K562 (cell line): ENCODE results near the gene PRCC. TPM values are rescaled to one million over a fixed set of nuclear protein-coding genes. Genes with fewer than 3 reads are reported as not detected.
A peak's percentile ranks its signal among the peaks of the same experiment; 100 is the strongest.

Source experiments
- CBFB ChIP-seq: sonication (generic); formaldehyde crosslinking; IDR thresholded peaks from 2 replicates; pipeline ENCODE4 v1.4.0; 2020; ENCODE audit warnings: mild to moderate bottlenecking, missing genetic modification reagents
- HIVEP1 ChIP-seq: fragments of 250-450 bp; sonication (Bioruptor Pico); IDR thresholded peaks from 2 replicates; pipeline ENCODE4 v1.4.0; 2020; ENCODE audit warnings: mild to moderate bottlenecking
- SMC3 ChIP-seq: conservative IDR thresholded peaks from 2 replicates; pipeline ENCODE4 v1.6.1; 2011; ENCODE audit warnings: low read depth, low read length, improper control_type of control experiment; ENCODE audit not compliant: insufficient read depth
- ZBTB40 ChIP-seq, 2 experiments: fragments of 450-650 bp in 1 of 2; sonication (generic) in 1 of 2; formaldehyde crosslinking in 1 of 2; IDR thresholded peaks; 2 replicates each; pipeline versions ENCODE4 v1.7.1 to v1.9.0; 2016 to 2022; ENCODE audit warnings: inconsistent platforms in 1 of 2, mild to moderate bottlenecking in 1 of 2, missing genetic modification reagents in 1 of 2
- ZNF592 ChIP-seq: fragments of 450-650 bp; IDR thresholded peaks from 2 replicates; pipeline ENCODE4 v1.6.1; 2017; ENCODE audit warnings: antibody characterized with exemption, mild to moderate bottlenecking
- polyA plus RNA-seq, 8 experiments: library from polyadenylated mRNA; depleted of rRNA in 4 of 8; stranded (reverse) in 5 of 8; unstranded in 3 of 8; fragments of >200 nt; fragmentation: Nextera tagmentation in 2 of 8; fragmentation: Illumina TruSeq in 1 of 8; extraction: Ambion mirVana in 2 of 8; extraction: Trizol in 1 of 8; gene quantifications; 2 replicates each; pipeline versions ENCODE4 v1.2.1 to v1.2.3, GENCODE V29; 2011 to 2014; ENCODE audit warnings: inconsistent platforms in 1 of 8, missing spikeins in 1 of 8
- total RNA-seq, 7 experiments: library from RNA; depleted of rRNA in 6 of 7; stranded (reverse); fragments of >200 nt in 6 of 7; fragmentation: Illumina TruSeq in 2 of 7; extraction: Trizol in 2 of 7; gene quantifications; 2 replicates each; pipeline versions ENCODE4 v1.2.1 to v1.2.3, GENCODE V29; 2011 to 2021; ENCODE audit warnings: low replicate concordance in 1 of 7

PRCC gene
- total and polyA plus RNA-seq, 9 of the 15 experiments (the other 6 are each of a cell fraction or from before 2014, with no cell fraction given), result 23.9 to 201 (median 41.1) TPM

GRCh38 chr1:156725683-156726280 lies 41.6 kb upstream of the PRCC start (continued):
- 0 out of 2 replicates have a peak, but pooled peaks have one; percentile 47 for TF ChIP-seq ZBTB40 (IDR thresholded peaks at IDR 0.05)
- TF ChIP-seq ZBTB40 (CRISPR knock-in tag; IDR thresholded peaks at IDR 0.05), result no peak
- TF ChIP-seq HIVEP1 (CRISPR knock-in tag), result no peak
- peak; percentile 54; the same call in 1 of the 2 replicates for TF ChIP-seq CBFB (CRISPR knock-in tag)
- peak; percentile 90 for TF ChIP-seq ZNF592
- peak; percentile 94 for TF ChIP-seq SMC3
